GM12801 (cell line): ENCODE results near the gene MYOC.

Experiments used
- CTCF ChIP-seq: IDR thresholded peaks from one replicate; pipeline ENCODE4 v1.5.1; 2011; ENCODE audit warnings: control low read depth; ENCODE audit not compliant: insufficient read length; ENCODE audit errors: extremely low read depth

Gene MYOC

GRCh38 chr1:171610385-171610784, 42.1 kb downstream of the MYOC start:
- TF ChIP-seq CTCF: no peak

GRCh38 chr1:171606402-171606941, 46.0 kb downstream of the MYOC start:
- no peak for TF ChIP-seq CTCF

- TF ChIP-seq CTCF: no peak
Measured at GRCh38 chr1:171600862-171601261, 51.6 kb downstream of the MYOC start.

- TF ChIP-seq CTCF: no peak
Measured at GRCh38 chr1:171597203-171597602, 55.3 kb downstream of the MYOC start.

GRCh38 chr1:171596705-171597104, 55.8 kb downstream of the MYOC start:
- no peak for TF ChIP-seq CTCF

GRCh38 chr1:171596119-171596518, 56.4 kb downstream of the MYOC start:
- no peak for TF ChIP-seq CTCF

- no peak for TF ChIP-seq CTCF
Measured at GRCh38 chr1:171595324-171595723, 57.2 kb downstream of the MYOC start.

GRCh38 chr1:171590022-171590421, 62.5 kb downstream of the MYOC start:
- TF ChIP-seq CTCF: no peak
